HL-60/S4 (cell line): ENCODE data around the gene ZNF230.

Source experiments
- in situ Hi-C: fragments of 300-500 bp; cut with MboI; formaldehyde crosslinking; loops from 2 replicates; pipeline ENCODE4 v1.14.3; 2022; ENCODE audit warnings: low sequenced_read_pairs

Gene ZNF230

DNA sequence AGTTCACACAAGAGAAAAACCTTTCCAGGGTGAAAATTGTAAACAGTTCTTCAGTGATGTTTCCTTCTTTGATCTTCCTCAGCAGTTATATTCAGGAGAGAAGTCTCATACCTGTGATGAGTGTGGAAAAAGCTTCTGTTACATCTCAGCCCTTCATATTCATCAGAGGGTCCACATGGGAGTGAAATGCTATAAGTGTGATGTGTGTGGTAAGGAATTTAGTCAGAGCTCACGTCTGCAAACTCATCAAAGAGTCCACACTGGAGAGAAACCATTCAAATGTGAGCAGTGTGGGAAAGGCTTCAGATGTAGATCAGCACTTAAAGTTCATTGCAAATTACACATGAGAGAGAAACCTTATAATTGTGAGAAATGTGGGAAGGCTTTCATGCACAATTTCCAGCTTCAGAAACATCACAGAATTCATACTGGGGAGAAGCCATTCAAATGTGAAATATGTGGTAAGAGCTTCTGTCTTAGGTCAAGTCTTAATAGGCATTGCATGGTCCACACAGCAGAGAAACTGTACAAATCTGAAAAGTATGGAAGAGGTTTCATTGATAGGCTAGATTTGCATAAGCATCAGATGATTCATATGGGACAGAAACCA is 29.3 kb downstream of the ZNF230 start:
- in situ Hi-C loops, result no loop called here

GRCh38 chr19:44042147-44042546 is 39.4 kb downstream of the ZNF230 start:
- in situ Hi-C loops, result no loop called here

DNA sequence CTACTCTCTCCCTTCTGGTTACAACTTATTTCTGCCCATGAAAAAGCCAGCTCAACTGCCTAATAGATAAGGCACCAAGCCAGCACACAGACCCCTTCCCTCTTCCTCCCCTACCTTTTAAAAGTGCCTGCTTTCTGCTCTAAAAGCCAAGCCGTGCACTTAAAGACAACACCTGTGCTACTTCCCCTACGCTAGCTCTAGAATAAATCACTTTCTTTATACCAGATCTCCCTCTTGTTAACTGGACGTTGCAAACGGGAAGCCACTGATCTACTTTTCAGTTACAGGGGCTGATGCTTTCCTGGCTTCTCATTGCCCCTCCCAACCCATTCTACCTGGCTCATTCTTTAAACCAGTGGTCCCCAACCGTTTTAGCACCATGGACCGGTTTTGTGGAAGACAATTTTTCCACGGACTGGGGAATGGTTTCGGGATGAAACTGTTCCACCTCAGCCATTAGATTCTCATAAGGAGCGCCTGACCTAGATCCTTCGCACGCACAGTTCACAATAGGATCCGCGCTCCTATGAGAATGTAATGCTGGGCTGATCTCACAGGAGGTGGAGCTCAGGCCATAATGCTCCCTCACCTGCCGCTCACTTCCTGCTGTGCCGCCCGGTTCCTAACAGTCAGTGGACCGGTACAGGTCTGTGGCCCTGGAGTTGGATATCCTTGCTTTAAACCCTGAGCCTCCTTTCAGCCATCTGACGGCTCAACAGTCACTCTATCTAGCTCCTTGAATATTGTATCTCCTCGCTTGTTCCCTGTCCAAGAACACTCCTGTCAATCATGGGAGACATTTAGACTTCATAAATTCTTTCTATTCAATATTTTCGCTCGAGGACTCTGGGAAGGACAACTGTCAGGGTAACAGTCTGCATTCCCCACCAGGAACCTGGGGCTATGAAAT is 48.2 kb downstream of the ZNF230 start:
- in situ Hi-C loops, result no loop called here

DNA sequence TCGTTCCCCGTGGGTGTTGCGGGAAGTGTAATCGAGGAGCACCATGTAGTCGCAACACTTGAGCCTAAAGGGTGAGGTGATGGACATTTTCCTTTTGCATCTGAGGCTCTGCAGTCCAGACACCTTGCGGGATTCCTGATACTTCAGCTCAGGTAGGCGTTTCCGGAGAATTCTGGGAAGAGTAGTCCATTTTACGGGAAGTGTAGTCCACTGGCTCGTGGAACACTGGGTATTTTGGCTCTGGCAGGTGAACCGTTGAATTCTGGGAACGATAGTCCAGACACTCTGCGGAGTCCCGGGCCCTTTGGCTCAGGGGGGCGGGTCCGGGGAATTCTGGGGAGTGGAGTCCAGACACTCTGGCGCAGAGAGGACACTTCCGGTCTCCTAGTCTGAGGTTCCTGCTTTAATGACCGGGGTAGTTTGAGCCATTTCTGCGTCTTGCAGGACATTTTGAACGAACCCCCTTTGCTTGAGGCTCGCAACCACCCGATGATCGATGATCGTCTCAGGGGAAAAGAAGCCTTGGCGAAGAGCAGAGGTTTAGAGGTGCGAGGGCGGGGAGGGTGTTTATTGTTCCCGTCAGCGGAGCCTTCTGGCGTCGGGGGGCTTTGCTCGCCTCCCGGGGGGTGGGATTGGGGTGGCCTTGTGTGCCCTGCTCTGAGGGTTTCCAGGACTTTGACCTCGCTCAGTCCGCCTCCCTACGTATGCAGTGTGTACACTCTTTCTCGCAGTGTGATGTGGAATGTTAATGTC is 49.1 kb downstream of the ZNF230 start, which contains the start of gene ZNF223:
Gene ZNF223, plus strand, starts transcription at position 387 of the 753 bp plus-strand sequence. CDS start 3,141 bp downstream, outside the sequence.
- in situ Hi-C loops, result no loop called here

DNA sequence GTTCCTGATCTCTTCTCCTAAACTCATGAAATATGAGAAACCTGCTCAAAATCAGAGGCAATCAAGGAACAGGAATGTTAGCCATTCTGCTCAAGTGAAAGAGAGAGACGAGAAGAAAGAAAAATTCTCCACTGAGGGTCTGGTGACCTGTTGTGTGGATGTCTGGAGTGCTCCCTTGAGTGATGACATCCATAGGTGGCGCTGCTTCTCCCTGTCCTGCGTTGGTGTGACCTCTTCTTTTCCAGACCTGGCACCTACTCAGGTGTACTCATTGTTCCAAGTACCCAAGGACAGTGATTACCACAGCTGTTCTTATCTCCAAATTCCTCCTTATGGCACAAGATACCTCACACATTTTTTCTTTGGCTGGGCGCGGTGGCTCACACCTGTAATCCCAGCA is 53.1 kb downstream of the ZNF230 start:
- in situ Hi-C loops, result no loop called here

DNA sequence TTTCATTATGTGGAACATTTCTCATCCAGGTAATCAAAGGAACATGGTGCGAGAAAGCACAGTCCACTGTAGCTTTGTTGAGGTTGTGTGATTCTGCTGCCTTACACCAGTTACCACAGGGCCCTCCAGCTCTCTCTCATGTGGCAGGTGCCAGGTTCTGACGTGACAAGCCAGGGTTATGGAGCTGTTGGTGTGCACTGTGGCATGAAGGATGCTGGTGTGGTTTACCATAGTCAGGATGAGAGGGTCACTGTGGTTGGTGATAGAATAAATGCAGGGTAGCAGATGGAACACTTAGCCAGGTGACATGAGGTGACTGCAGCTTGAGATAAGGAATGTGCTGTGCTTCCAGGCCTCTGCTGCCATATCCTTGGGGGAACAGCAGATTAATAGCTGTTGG is 56.5 kb downstream of the ZNF230 start:
- in situ Hi-C loops, result no loop called here

- in situ Hi-C loops, result no loop called here
Observed at GRCh38 chr19:44061038-44061437, 58.3 kb downstream of the ZNF230 start.
